SK-N-MC (cell line): ENCODE data around the gene AMH.

ENCODE experiments used
- EZH2 ChIP-seq: fragments of 200-600 bp; sonication (generic); IDR thresholded peaks from one replicate; pipeline ENCODE4 v1.6.1; 2017; ENCODE audit warnings: antibody characterized with exemption
- POLR2AphosphoS5 ChIP-seq: IDR thresholded peaks from 2 replicates; pipeline ENCODE4 v1.6.1; 2012; ENCODE audit warnings: mild to moderate bottlenecking, low read depth, low read length, borderline replicate concordance

- no peak for TF ChIP-seq EZH2
- no peak for TF ChIP-seq POLR2AphosphoS5
Observed at GRCh38 chr19:2216361-2217225, 32.5 kb upstream of the AMH start.
